GM19025 (cell line): Measurements from ENCODE around the gene LETM1.

Experiments used
- ATAC-seq: cut with Tn5 transposase; IDR thresholded peaks from one replicate; pipeline ENCODE4 v1.9.1; 2021; ENCODE audit warnings: mild to moderate bottlenecking, low read depth, moderate library complexity; ENCODE audit not compliant: unreplicated experiment

The LETM1 gene

GRCh38 chr4:1808851-1809753 is 46.9 kb downstream of the LETM1 start:
- no peak for ATAC-seq

GRCh38 chr4:1808396-1808795 is 47.6 kb downstream of the LETM1 start:
- ATAC-seq: no peak

GRCh38 chr4:1807332-1807777 is 48.6 kb downstream of the LETM1 start:
- ATAC-seq: no peak

- ATAC-seq: no peak
Observed at GRCh38 chr4:1806596-1807331, 49.2 kb downstream of the LETM1 start.

GRCh38 chr4:1806223-1806564 is 49.8 kb downstream of the LETM1 start:
- no peak for ATAC-seq

GRCh38 chr4:1805493-1806222 is 50.3 kb downstream of the LETM1 start:
- ATAC-seq: no peak

- ATAC-seq: no peak
Observed at GRCh38 chr4:1804638-1805492, 51.1 kb downstream of the LETM1 start.

- no peak for ATAC-seq
Observed at GRCh38 chr4:1803523-1804423, 52.2 kb downstream of the LETM1 start.

GRCh38 chr4:1802720-1803522 is 53.0 kb downstream of the LETM1 start:
- ATAC-seq: no peak

GRCh38 chr4:1802151-1802715 is 53.7 kb downstream of the LETM1 start:
- no peak for ATAC-seq

- no peak for ATAC-seq
Observed at GRCh38 chr4:1801286-1801958, 54.5 kb downstream of the LETM1 start.

- ATAC-seq: no peak
Observed at GRCh38 chr4:1800805-1801204, 55.2 kb downstream of the LETM1 start.

GRCh38 chr4:1799387-1800375 is 56.3 kb downstream of the LETM1 start:
- ATAC-seq: no peak

GRCh38 chr4:1798580-1799386 is 57.2 kb downstream of the LETM1 start:
- ATAC-seq: no peak

GRCh38 chr4:1797861-1798579 is 57.9 kb downstream of the LETM1 start:
- ATAC-seq: no peak
